ENCODE results near the gene APBB3.
A peak's percentile ranks its signal among the peaks of the same experiment; 100 is the strongest.

- TF ChIP-seq EP300 (IDR thresholded peaks at IDR 0.05), result peak in 1 of 4 donors; percentile 65
- TF ChIP-seq POLR2AphosphoS5 (IDR thresholded peaks at IDR 0.05), result peak; percentile 34 to 42
- TF ChIP-seq POLR2A (IDR thresholded peaks at IDR 0.05), result peak in 1 of 4 donors; percentile 32
- no peak for TF ChIP-seq CTCF (IDR thresholded peaks at IDR 0.05)
These were observed 1.3 kb upstream of the APBB3 start for GRCh38 chr5:140565780-140566095.
